Measurements from ENCODE around the gene KLHDC4.

DNA sequence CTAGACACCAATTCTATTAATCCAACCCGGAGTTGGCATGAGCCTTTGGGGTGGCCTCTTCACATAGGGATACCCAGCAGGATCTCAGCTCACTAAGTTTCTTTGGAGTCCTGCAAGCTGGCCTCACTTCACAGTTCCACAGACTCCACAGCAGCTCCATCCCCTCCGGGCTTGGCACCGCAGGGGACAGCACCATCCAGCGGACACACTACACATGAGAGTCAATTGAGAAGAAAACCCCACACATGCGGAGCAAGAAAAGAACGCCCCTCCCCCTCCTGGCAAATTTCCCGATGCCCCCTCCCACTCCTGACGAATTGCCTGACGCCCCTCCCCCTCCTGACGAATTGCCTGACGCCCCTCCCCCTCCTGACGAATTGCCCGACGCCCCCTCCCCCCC, 31.1 kb downstream of the KLHDC4 start:
- TF ChIP-seq SUZ12 (IDR thresholded peaks at IDR 0.05; ENCODE audit: extremely low read depth, insufficient read depth, insufficient read length) (no peak), ZNF274 (IDR thresholded peaks at IDR 0.05; ENCODE audit: low read depth, low read length) (no peak)

Measured in NT2/D1 (cell line).